ENCODE data around the gene PLPP3. TPM values are rescaled to one million over a fixed set of nuclear protein-coding genes. Genes with fewer than 3 reads are reported as not detected.
"Not testable (repeated sequence)": the region's sequence is repeated elsewhere in the genome, so short reads cannot be mapped to it uniquely, and the experiment has no call there.

Gene PLPP3
- total RNA-seq, 4 donors from 2014 or later: 16.5 to 116 (median 33.5) TPM

DNA sequence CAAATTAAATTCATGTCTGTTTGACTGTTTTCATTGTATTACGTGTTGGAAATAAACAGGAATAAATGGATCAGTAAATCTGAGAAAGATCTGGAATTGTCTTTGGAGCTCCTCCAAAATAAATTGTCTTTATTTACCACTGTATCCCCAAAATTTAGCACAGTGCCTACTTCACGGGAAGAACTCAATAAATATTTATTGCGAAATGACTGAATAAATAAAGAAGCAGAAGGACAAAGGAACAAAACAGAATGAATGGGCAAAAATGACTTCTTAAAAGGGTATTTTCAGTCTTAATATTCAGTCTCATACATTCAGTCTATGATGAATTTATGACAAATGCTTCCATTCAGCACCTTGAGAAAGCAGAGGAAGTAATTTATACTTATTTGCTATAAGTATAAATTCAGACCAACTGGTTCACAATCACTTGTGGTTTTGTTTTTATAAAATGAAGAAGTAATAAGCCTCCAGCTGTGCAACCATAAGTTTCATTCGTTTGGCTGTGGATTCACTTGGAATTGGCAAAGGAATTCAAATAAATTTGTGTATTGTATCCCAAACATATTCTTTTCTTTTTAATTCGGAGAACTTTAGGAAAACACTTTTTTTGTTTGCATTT is 46.6 kb upstream of the PLPP3 start:
- 52 to 58% methylated on average over 5 of the region's 5 CpGs for WGBS, 2 donors
- intact Hi-C loops (cut with DNase I): no loop called here
- no peak overlapping the region for H3K4me3 ChIP-seq
- peaks cover 0 to 4% (median 0%) of the 10 kb centered on the region in 4 donors for H3K27me3 ChIP-seq
- TF ChIP-seq POLR2A (IDR thresholded peaks at IDR 0.05): no peak
- TF ChIP-seq, protein P1, sequence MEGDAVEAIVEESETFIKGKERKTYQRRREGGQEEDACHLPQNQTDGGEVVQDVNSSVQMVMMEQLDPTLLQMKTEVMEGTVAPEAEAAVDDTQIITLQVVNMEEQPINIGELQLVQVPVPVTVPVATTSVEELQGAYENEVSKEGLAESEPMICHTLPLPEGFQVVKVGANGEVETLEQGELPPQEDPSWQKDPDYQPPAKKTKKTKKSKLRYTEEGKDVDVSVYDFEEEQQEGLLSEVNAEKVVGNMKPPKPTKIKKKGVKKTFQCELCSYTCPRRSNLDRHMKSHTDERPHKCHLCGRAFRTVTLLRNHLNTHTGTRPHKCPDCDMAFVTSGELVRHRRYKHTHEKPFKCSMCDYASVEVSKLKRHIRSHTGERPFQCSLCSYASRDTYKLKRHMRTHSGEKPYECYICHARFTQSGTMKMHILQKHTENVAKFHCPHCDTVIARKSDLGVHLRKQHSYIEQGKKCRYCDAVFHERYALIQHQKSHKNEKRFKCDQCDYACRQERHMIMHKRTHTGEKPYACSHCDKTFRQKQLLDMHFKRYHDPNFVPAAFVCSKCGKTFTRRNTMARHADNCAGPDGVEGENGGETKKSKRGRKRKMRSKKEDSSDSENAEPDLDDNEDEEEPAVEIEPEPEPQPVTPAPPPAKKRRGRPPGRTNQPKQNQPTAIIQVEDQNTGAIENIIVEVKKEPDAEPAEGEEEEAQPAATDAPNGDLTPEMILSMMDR (IDR thresholded peaks at IDR 0.05): no peak
- H3K9me3 ChIP-seq: no peaks in the 10 kb centered on the region
- H3K4me1 ChIP-seq: no peaks in the 10 kb centered on the region
- H3K36me3 ChIP-seq: no peaks in the 10 kb centered on the region
- no peak overlapping the region for H3K27ac ChIP-seq
- DNase-seq: no peak

DNA sequence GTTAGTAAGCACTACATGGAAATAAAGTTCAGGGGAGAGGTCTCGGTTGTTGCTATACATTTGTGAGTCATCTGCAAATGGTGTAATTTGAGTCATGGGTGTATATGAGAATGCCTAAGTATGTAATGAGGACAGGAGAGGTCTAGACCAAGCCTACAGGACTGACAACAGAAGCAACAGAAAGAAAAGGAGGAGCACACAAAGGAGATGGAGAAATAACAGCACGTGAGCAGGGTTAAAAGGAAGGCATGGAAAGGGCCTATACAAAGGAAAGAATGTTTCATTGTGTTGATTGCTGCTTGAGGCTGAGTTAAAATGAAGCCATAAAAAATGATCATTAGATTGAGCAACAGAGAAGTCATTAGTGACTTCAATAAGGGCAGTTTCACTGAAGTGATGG is 37.8 kb upstream of the PLPP3 start:
- Histone ChIP-seq H3K4me1 (no peaks in the 10 kb centered on the region), H3K36me3 (no peaks in the 10 kb centered on the region), H3K27me3 (no peaks in the 10 kb centered on the region), H3K9me3 (peaks cover 0 to 6% (median 0%) of the 10 kb centered on the region in 3 donors), H3K27ac (no peak overlapping the region), H3K4me3 (no peak overlapping the region)
- 42 to 68% methylated on average over 2 of the region's 2 CpGs for WGBS, 2 donors
- TF ChIP-seq POLR2A (IDR thresholded peaks at IDR 0.05): no peak
- TF ChIP-seq, protein P1 (IDR thresholded peaks at IDR 0.05): no peak
- no peak for DNase-seq
- intact Hi-C loops (cut with DNase I): no loop called here

- DNase-seq; H3K27me3 ChIP-seq; intact Hi-C loops (cut with DNase I); H3K4me3 ChIP-seq; H3K36me3 ChIP-seq; H3K4me1 ChIP-seq; H3K27ac ChIP-seq; H3K9me3 ChIP-seq: not testable (repeated sequence)
- WGBS, 2 donors: 59 to 82% methylated on average over 6 of the region's 6 CpGs
Measured at GRCh38 chr1:56610770-56611169, 31.4 kb upstream of the PLPP3 start.

DNA sequence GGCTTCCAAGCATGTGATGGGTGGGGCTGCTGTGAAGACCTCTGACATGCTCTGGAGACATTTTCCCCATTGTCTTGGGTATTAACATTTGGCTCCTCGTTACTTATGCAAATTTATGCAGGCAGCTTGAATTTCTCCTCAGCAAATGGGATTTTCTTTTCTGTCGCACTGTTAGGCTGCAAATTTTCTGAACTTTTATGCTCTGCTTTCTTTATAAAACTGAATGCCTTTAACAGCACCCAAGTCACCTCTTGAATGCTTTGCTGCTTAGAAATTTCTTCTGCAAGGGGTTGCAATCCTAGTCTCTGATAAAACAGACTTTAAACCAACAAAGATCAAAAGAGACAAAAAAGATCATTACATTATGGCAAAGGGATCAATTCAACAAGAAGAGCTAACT is 30.7 kb upstream of the PLPP3 start:
- H3K27me3 ChIP-seq; intact Hi-C loops (cut with DNase I); H3K27ac ChIP-seq; H3K4me1 ChIP-seq; DNase-seq; H3K4me3 ChIP-seq; H3K9me3 ChIP-seq; H3K36me3 ChIP-seq: not testable (repeated sequence)
- WGBS, 2 donors: 49 to 66% methylated on average over 2 of the region's 2 CpGs

- H3K27ac ChIP-seq; H3K4me1 ChIP-seq; H3K4me3 ChIP-seq; H3K9me3 ChIP-seq; H3K27me3 ChIP-seq; H3K36me3 ChIP-seq; intact Hi-C loops (cut with DNase I); DNase-seq: not testable (repeated sequence)
- WGBS, 2 donors: 92 to 94% methylated on average over 3 to 4 of the region's 5 CpGs
Measured at GRCh38 chr1:56595397-56596191, 16.2 kb upstream of the PLPP3 start.

DNA sequence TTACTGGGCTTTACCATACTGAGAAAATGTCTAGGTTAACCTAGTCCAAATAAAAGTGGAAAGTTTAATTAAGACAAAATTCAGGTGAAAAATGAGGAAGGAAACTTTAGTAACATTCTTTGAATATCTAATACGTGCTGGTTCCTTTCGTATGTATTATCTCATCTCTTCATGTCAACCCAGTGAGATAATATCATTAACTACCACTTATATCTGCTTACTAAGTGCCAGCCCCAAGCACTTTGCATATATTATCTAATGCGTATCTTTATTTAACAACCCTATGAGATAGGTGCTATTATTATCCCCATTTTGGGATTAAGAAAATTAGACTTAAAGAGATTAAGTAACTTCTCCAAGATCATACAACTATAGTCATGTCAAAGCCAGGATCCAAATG is 12.5 kb upstream of the PLPP3 start:
- intact Hi-C loops (cut with DNase I): no loop called here
- H3K4me1 ChIP-seq: no peaks in the 10 kb centered on the region
- H3K4me3 ChIP-seq: no peak overlapping the region
- H3K36me3 ChIP-seq: no peaks in the 10 kb centered on the region
- 54 to 57% methylated on average over 3 of the region's 3 CpGs for WGBS, 2 donors
- no peak overlapping the region for H3K27ac ChIP-seq
- no peaks in the 10 kb centered on the region for H3K9me3 ChIP-seq
- TF ChIP-seq POLR2A (IDR thresholded peaks at IDR 0.05): no peak
- TF ChIP-seq, protein P1 (IDR thresholded peaks at IDR 0.05): no peak
- H3K27me3 ChIP-seq: no peaks in the 10 kb centered on the region
- DNase-seq: no peak

Data from esophagus squamous epithelium (tissue), 5 donors.